GM06990 (cell line): Measurements from ENCODE around the gene GABRE.
"Not testable (repeated sequence)": the region's sequence is repeated elsewhere in the genome, so short reads cannot be mapped to it uniquely, and the experiment has no call there.

ENCODE experiments used
- DNase-seq: peaks from one replicate; pipeline ENCODE4 v3.0.0-alpha.2; 2011; ENCODE audit not compliant: insufficient read length; ENCODE audit errors: extremely low read depth
- H3K27me3 ChIP-seq: replicated peaks from 2 replicates; pipeline ENCODE4 v1.6.0; 2011; ENCODE audit warnings: low read length; ENCODE audit not compliant: control insufficient read depth, insufficient read depth
- H3K36me3 ChIP-seq: 2 replicates; pipeline ENCODE4 v1.5.1; 2011; ENCODE audit warnings: low read length; ENCODE audit not compliant: control insufficient read depth, insufficient read depth
- H3K4me3 ChIP-seq: replicated peaks from 2 replicates; pipeline ENCODE4 v1.5.1; 2011; ENCODE audit warnings: low read depth, mild to moderate bottlenecking, control low read depth, low read length
- CTCF ChIP-seq: IDR thresholded peaks from 2 replicates; pipeline ENCODE4 v1.5.1; 2011; ENCODE audit warnings: low read length, control low read depth, mild to moderate bottlenecking, inconsistent platforms; ENCODE audit not compliant: insufficient read depth, poor library complexity, severe bottlenecking

The GABRE gene

DNA sequence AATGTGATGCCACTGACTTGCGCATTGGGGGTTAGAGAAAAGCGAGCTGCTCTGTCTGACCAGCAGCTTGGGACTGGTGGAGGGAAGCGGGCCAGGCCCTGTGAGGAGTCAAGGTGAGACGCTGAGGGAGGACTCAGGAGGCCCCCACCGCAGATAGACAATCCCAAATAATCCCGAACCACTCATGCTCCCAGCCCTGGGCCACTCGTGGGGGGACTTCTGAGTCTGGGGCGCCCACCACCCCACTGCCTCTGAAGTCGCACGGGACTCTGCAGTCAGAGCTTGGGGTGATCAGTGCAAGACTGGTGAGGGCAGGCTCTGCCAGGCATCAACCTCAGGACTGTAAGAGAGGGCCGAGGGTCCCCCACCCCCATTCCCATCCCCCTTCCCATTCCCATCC lies 54.9 kb downstream of the GABRE start:
- DNase-seq = no peak
- Histone ChIP-seq H3K4me3 (no peak overlapping the region), H3K36me3 (no peaks in the 10 kb centered on the region)

DNA sequence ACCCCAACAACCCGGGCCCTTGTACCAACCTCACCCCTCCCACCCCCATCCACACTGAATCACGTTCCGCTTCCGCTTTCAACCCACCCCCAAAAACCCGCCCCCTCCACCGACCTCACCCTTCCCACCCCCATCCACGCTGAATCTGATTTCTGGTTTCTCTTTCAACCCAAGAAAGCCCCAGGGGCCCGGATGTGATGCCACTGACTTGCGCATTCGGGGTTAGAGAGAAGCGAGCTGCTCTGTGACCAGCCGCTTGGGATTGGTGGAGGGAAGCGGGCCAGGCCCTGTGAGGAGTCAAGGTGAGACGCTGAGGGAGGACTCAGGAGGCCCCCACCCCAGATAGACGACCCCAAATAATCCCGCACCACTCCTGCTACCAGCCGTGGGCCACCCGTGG lies 55.7 kb downstream of the GABRE start:
- not testable (repeated sequence) for DNase-seq, H3K27me3 ChIP-seq, H3K36me3 ChIP-seq, H3K4me3 ChIP-seq

More for the DNA sequence above, 54.9 kb downstream of the GABRE start:
- no peaks in the 10 kb centered on the region for H3K27me3 ChIP-seq
- TF ChIP-seq CTCF = no peak

DNA sequence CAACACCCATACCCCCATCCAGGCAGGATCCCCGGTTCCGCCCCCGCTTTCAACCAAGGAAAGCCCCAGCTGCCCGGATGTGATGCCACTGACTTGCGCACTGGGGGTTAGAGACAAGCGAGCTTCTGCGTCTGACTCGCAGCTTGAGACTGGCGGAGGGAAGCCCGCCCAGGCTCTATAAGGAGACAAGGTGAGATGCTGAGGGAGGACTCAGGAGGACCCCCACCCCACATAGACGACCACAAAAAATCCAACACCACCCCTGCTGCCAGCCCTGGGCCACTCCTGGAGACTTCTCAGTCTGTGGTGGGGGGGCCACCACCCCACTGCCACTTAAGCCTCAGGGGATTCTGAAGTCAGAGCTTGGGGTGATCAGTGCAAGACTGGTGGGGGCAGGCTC lies 61.7 kb downstream of the GABRE start, which contains the start of gene MAGEA4:
Gene MAGEA4 (plus strand): TSS at position 110 of the 400 bp plus-strand sequence. CDS start 10,776 bp downstream, outside the sequence.
- Histone ChIP-seq H3K4me3 (no peak within 1 kb of the TSS), H3K36me3 (no peaks in the 10 kb centered on the region), H3K27me3 (no peaks in the 10 kb centered on the region)
- TF ChIP-seq CTCF = no peak
- DNase-seq = no peak

DNA sequence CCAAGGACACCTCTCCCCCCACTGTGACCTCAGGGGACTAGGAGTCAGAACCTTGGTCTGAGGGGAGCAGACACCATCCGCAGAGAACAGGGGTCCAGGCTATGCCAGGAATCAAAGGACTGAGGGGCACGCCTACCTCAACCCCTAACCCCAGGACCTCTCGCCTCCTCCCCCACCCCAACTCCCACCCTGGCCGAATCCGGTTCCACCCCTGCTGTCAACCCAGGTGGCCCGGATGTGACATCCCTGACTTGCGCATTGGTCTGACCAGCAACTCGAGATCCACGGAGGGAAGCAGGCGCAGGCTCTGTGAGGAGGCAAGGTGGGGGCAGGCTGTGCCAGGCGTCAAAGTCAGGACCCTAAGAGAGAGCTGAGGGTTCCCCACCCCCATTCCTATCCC lies 62.3 kb downstream of the GABRE start:
- H3K27me3 ChIP-seq = no peaks in the 10 kb centered on the region
- TF ChIP-seq CTCF = no peak
- DNase-seq = no peak

GRCh38 chrX:151904989-151905388 lies 69.5 kb downstream of the GABRE start:
- no peak overlapping the region for H3K4me3 ChIP-seq
- TF ChIP-seq CTCF = no peak
- no peaks in the 10 kb centered on the region for H3K36me3 ChIP-seq
- H3K27me3 ChIP-seq = no peaks in the 10 kb centered on the region
- DNase-seq = no peak

More for the DNA sequence above, 62.3 kb downstream of the GABRE start:
- Histone ChIP-seq H3K36me3 (no peaks in the 10 kb centered on the region), H3K4me3 (no peak overlapping the region)
